Uterus (tissue), 2 donors: ENCODE results near the gene SPG11.

Source experiments
- POLR2A ChIP-seq, 2 donors: fragments of 450-650 bp; IDR thresholded peaks; one replicate each; pipeline ENCODE4 v1.6.1; 2016; ENCODE audit warnings: antibody characterized with exemption in 2 of 2, mild to moderate bottlenecking in 1 of 2, moderate library complexity in 1 of 2
- TF ChIP-seq, protein P1 (sequence below), 4 experiments: fragments of 200-600 bp in 2 of 4; fragments of 450-650 bp in 2 of 4; sonication (generic) in 2 of 4; IDR thresholded peaks; one replicate each; pipeline ENCODE4 v1.5.1; 2016 to 2019; ENCODE audit warnings: antibody characterized with exemption in 4 of 4, mild to moderate bottlenecking in 2 of 4, moderate library complexity in 1 of 4

- TF ChIP-seq, protein P1, sequence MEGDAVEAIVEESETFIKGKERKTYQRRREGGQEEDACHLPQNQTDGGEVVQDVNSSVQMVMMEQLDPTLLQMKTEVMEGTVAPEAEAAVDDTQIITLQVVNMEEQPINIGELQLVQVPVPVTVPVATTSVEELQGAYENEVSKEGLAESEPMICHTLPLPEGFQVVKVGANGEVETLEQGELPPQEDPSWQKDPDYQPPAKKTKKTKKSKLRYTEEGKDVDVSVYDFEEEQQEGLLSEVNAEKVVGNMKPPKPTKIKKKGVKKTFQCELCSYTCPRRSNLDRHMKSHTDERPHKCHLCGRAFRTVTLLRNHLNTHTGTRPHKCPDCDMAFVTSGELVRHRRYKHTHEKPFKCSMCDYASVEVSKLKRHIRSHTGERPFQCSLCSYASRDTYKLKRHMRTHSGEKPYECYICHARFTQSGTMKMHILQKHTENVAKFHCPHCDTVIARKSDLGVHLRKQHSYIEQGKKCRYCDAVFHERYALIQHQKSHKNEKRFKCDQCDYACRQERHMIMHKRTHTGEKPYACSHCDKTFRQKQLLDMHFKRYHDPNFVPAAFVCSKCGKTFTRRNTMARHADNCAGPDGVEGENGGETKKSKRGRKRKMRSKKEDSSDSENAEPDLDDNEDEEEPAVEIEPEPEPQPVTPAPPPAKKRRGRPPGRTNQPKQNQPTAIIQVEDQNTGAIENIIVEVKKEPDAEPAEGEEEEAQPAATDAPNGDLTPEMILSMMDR (IDR thresholded peaks at IDR 0.05): no peak
- TF ChIP-seq POLR2A (IDR thresholded peaks at IDR 0.05): no peak
Observed at GRCh38 chr15:44541282-44541958, 122.0 kb downstream of the SPG11 start.
